Stomach (tissue), 9 donors: ENCODE data around the gene GADD45G. TPM values are rescaled to one million over a fixed set of nuclear protein-coding genes. Genes with fewer than 3 reads are reported as not detected.

Experiments
- DNase-seq, 2 donors: peaks; one replicate each; pipeline versions ENCODE4 v3.0.0 to v3.0.0-alpha.2; 2013 to 2019
- H3K27ac ChIP-seq, 5 donors: fragments of 200-600 bp in 4 of 5; sonication (generic) in 4 of 5; one replicate each; pipeline ENCODE4 v1.5.1; 2013 to 2019; ENCODE audit warnings: mild to moderate bottlenecking in 1 of 5, moderate library complexity in 1 of 5
- H3K27me3 ChIP-seq, 3 donors: fragments of 200-600 bp; sonication (generic); one replicate each; pipeline ENCODE4 v1.5.1; 2017 to 2019; ENCODE audit warnings: mixed run types in 1 of 3
- H3K36me3 ChIP-seq, 4 donors: fragments of 200-600 bp; sonication (generic); 1 replicate in 3 of 4; 2 replicates in 1 of 4; pipeline ENCODE4 v1.5.1; 2016 to 2019
- H3K4me1 ChIP-seq, 4 donors: fragments of 200-600 bp; sonication (generic); one replicate each; pipeline ENCODE4 v1.5.1; 2016 to 2019
- H3K4me3 ChIP-seq, 4 donors: fragments of 200-600 bp; sonication (generic) in 3 of 4; one replicate each; pipeline ENCODE4 v1.5.1; 2016 to 2019; ENCODE audit warnings: mild to moderate bottlenecking in 1 of 4
- H3K9me3 ChIP-seq, 4 donors: fragments of 200-600 bp; sonication (generic); one replicate each; pipeline ENCODE4 v1.5.1; 2016 to 2019
- CTCF ChIP-seq, 7 experiments: fragments of 450-650 bp in 4 of 7; fragments of 200-600 bp in 3 of 7; sonication (generic) in 3 of 7; IDR thresholded peaks; one replicate each; pipeline ENCODE4 v1.5.1; 2016 to 2019; ENCODE audit warnings: antibody characterized with exemption in 7 of 7, control low read depth in 2 of 7, mild to moderate bottlenecking in 1 of 7
- EP300 ChIP-seq: sonication (generic); formaldehyde crosslinking; IDR thresholded peaks from one replicate; pipeline ENCODE4 v1.6.1; 2017; ENCODE audit warnings: antibody characterized with exemption
- POLR2A ChIP-seq, 4 donors: fragments of 450-650 bp; IDR thresholded peaks; one replicate each; pipeline ENCODE4 v1.6.1; 2016; ENCODE audit warnings: antibody characterized with exemption in 4 of 4, control low read depth in 2 of 4, mild to moderate bottlenecking in 1 of 4, moderate library complexity in 1 of 4
- POLR2AphosphoS5 ChIP-seq, 3 donors: sonication (generic); formaldehyde crosslinking; IDR thresholded peaks; one replicate each; pipeline ENCODE4 v1.6.1; 2016; ENCODE audit warnings: antibody characterized with exemption in 3 of 3
- WGBS, 5 donors: extraction: QIAGEN DNeasy Blood & Tissue Kit in 3 of 5; methylation state at CpG; one replicate each; pipeline versions ENCODE4 v1.1.5 to v1.1.7; 2013 to 2018; 5-methylcytosine and 5-hydroxymethylcytosine counted together
- intact Hi-C: fragments of 100-400 bp; cut with DNase I; formaldehyde crosslinking; loops from one replicate; pipeline ENCODE4 v1.15.1; 2023; ENCODE audit warnings: low total_unique reads
- polyA plus RNA-seq, 3 donors: library from polyadenylated mRNA; stranded (reverse); fragments of 200-250 nt; gene quantifications; one replicate each; pipeline ENCODE4 v1.2.3, GENCODE V29; 2013
- total RNA-seq, 5 donors: library from RNA; depleted of rRNA; stranded (reverse); fragments of >200 nt; gene quantifications; one replicate each; pipeline versions ENCODE4 v1.1.0 to v1.2.3, GENCODE V29; 2014 to 2016
- donor health status: healthy with polysubstance abuse.
- donor health status: Bipolar disorder and iron deficiency.
- donor health status: healthy.

The GADD45G gene
- total and polyA plus RNA-seq, 8 donors: 6.8 to 121 (median 95.9) TPM

GRCh38 chr9:89606049-89606623, 1.3 kb downstream of the GADD45G start:
- peak overlapping the region; percentile 73 to 92 (median 84) for H3K4me3 ChIP-seq
- no peaks in the 10 kb centered on the region for H3K36me3 ChIP-seq
- peak; percentile 86 to 88 for DNase-seq
- WGBS, 5 donors: 4 to 11% (median 8%) methylated on average over 35 to 40 of the region's 40 CpGs
- intact Hi-C loops: loop anchor here (10.0 kb wide), 1 partner anchor 129 kb away; no protein-coding TSS in a partner anchor
- H3K27me3 ChIP-seq: no peaks in the 10 kb centered on the region
- H3K9me3 ChIP-seq: no peaks in the 10 kb centered on the region
- peak overlapping the region; percentile 92 to 98 (median 96) for H3K27ac ChIP-seq
- TF ChIP-seq CTCF (IDR thresholded peaks at IDR 0.05): no peak
- TF ChIP-seq POLR2AphosphoS5 (IDR thresholded peaks at IDR 0.05): peak in 2 of 3 donors; percentile 80
- H3K4me1 ChIP-seq: peaks cover 28 to 46% (median 43%) of the 10 kb centered on the region in 4 donors

- H3K9me3 ChIP-seq: no peaks in the 10 kb centered on the region
- H3K27ac ChIP-seq: peak overlapping the region; percentile 92 to 98 (median 96)
- intact Hi-C loops: loop anchor here (10.0 kb wide), 1 partner anchor 128 kb away; no protein-coding TSS in a partner anchor
- no peak for TF ChIP-seq POLR2A (IDR thresholded peaks at IDR 0.05)
- TF ChIP-seq POLR2AphosphoS5 (IDR thresholded peaks at IDR 0.05): no peak
- TF ChIP-seq EP300: no peak
- TF ChIP-seq CTCF (IDR thresholded peaks at IDR 0.05): no peak
- peaks cover 28 to 46% (median 43%) of the 10 kb centered on the region in 4 donors for H3K4me1 ChIP-seq
- peak; percentile 70 to 78 for DNase-seq
- H3K36me3 ChIP-seq: no peaks in the 10 kb centered on the region
- H3K27me3 ChIP-seq: no peaks in the 10 kb centered on the region
- 25 to 33% (median 29%) methylated on average over 7 of the region's 7 CpGs for WGBS, 5 donors
- peak overlapping the region; percentile 73 to 92 (median 84) for H3K4me3 ChIP-seq
Observed at GRCh38 chr9:89606624-89607311, 2.0 kb downstream of the GADD45G start.

- Histone ChIP-seq H3K9me3 (no peaks in the 10 kb centered on the region), H3K27me3 (no peaks in the 10 kb centered on the region), H3K27ac (no peak overlapping the region), H3K36me3 (no peaks in the 10 kb centered on the region), H3K4me1 (peaks cover 19 to 36% (median 32%) of the 10 kb centered on the region in 4 donors), H3K4me3 (no peak overlapping the region)
- WGBS, 5 donors: 83 to 97% (median 88%) methylated on average over 3 of the region's 3 CpGs
- intact Hi-C loops: loop anchor here (10.0 kb wide), 1 partner anchor 126 kb away; no protein-coding TSS in a partner anchor
- no peak for DNase-seq
- no peak for TF ChIP-seq CTCF (IDR thresholded peaks at IDR 0.05)
- no peak for TF ChIP-seq EP300
- no peak for TF ChIP-seq POLR2A (IDR thresholded peaks at IDR 0.05)
- TF ChIP-seq POLR2AphosphoS5 (IDR thresholded peaks at IDR 0.05): no peak
Observed at GRCh38 chr9:89608641-89609335, 4.0 kb downstream of the GADD45G start.

GRCh38 chr9:89609426-89610006, 4.7 kb downstream of the GADD45G start:
- Histone ChIP-seq H3K36me3 (no peaks in the 10 kb centered on the region), H3K4me1 (peaks cover 15 to 28% (median 25%) of the 10 kb centered on the region in 4 donors), H3K4me3 (no peak overlapping the region), H3K27me3 (no peaks in the 10 kb centered on the region), H3K9me3 (no peaks in the 10 kb centered on the region), H3K27ac (no peak overlapping the region)
- TF ChIP-seq POLR2A (IDR thresholded peaks at IDR 0.05): no peak
- TF ChIP-seq POLR2AphosphoS5 (IDR thresholded peaks at IDR 0.05): no peak
- no peak for TF ChIP-seq CTCF (IDR thresholded peaks at IDR 0.05)
- TF ChIP-seq EP300: no peak
- no peak for DNase-seq
- intact Hi-C loops: loop anchor here (10.0 kb wide), 1 partner anchor 125 kb away; no protein-coding TSS in a partner anchor
- WGBS, 5 donors: 72 to 87% (median 82%) methylated on average over 8 of the region's 8 CpGs
